IMR-90 (cell line): ENCODE data around the gene ABO. TPM values are rescaled to one million over a fixed set of nuclear protein-coding genes. Genes with fewer than 3 reads are reported as not detected.

Source experiments
- ATAC-seq: fragments of 200-7000 bp; cut with Tn5 transposase; 2 replicates; pipeline ENCODE4 v1.9.1; 2020; ENCODE audit warnings: low read depth, mild to moderate bottlenecking, moderate library complexity
- BruUV-seq: library from RNA; stranded (reverse); fragments of 400-500 nt; replicated peaks from 2 replicates; lab custom pipeline; 2021; lab: Mats Ljungman, UMichigan
- CTCF ChIA-PET: fragments of 300-600 bp; formaldehyde crosslinking; extraction: SDS; loops from one replicate; lab custom pipeline; 2021; ENCODE audit warnings: antibody characterized with exemption; lab: Yijun Ruan, JAX
- POLR2A ChIA-PET: fragments of 300-600 bp; sonication (Branson Sonifier 250); formaldehyde crosslinking; loops from one replicate; lab custom pipeline; 2022; ENCODE audit warnings: antibody characterized with exemption; ENCODE audit not compliant: unreplicated experiment; lab: Charles Lee
- DNase-seq: peaks from one replicate; pipeline ENCODE4 v3.0.0; 2013
- H2AFZ ChIP-seq: replicated peaks from 2 replicates; pipeline ENCODE3; 2013; ENCODE audit warnings: low read length, mild to moderate bottlenecking; ENCODE audit not compliant: poor library complexity
- H2AK5ac ChIP-seq: 2 replicates; pipeline ENCODE4 v1.6.1; 2013; ENCODE audit warnings: low read depth, low read length, inconsistent platforms
- H2AK9ac ChIP-seq: replicated peaks from 2 replicates; pipeline ENCODE3; 2013; ENCODE audit warnings: mild to moderate bottlenecking, low read depth, low read length, moderate library complexity; ENCODE audit not compliant: poor library complexity
- H2BK120ac ChIP-seq: 2 replicates; pipeline ENCODE4 v1.6.1; 2013; ENCODE audit warnings: low read depth, low read length, inconsistent platforms
- H2BK15ac ChIP-seq: 3 replicates; pipeline ENCODE4 v1.6.1; 2013; ENCODE audit warnings: low read depth, low read length, inconsistent platforms
- H2BK20ac ChIP-seq: 2 replicates; pipeline ENCODE4 v1.6.1; 2013; ENCODE audit warnings: low read depth, mild to moderate bottlenecking, inconsistent platforms, low read length, moderate library complexity
- H2BK5ac ChIP-seq: 2 replicates; pipeline ENCODE4 v1.6.1; 2013; ENCODE audit warnings: mild to moderate bottlenecking, low read depth, low read length, inconsistent platforms; ENCODE audit not compliant: poor library complexity, severe bottlenecking
- H3K14ac ChIP-seq: replicated peaks from 2 replicates; pipeline ENCODE4 v1.6.1; 2013; ENCODE audit warnings: low read depth, low read length, inconsistent platforms
- H3K18ac ChIP-seq: 2 replicates; pipeline ENCODE4 v1.6.1; 2013; ENCODE audit warnings: low read depth, low read length, control low read depth
- H3K23ac ChIP-seq: 2 replicates; pipeline ENCODE4 v1.6.1; 2013; ENCODE audit warnings: low read depth, low read length, inconsistent platforms
- H3K27ac ChIP-seq: 2 replicates; pipeline ENCODE4 v1.5.1; 2013; ENCODE audit warnings: mild to moderate bottlenecking, control low read depth, low read length; ENCODE audit not compliant: insufficient read depth
- H3K27me3 ChIP-seq: 2 replicates; pipeline ENCODE4 v1.6.1; 2013; ENCODE audit warnings: low read length; ENCODE audit not compliant: control insufficient read depth, insufficient read depth
- H3K36me3 ChIP-seq: 2 replicates; pipeline ENCODE4 v1.6.1; 2013; ENCODE audit warnings: low read length, mixed read lengths; ENCODE audit not compliant: control insufficient read depth, insufficient read depth
- H3K4ac ChIP-seq: 2 replicates; pipeline ENCODE4 v1.6.1; 2013; ENCODE audit warnings: low read depth, low read length, inconsistent platforms
- H3K4me1 ChIP-seq: 2 replicates; pipeline ENCODE4 v1.6.1; 2013; ENCODE audit warnings: low read length, mixed read lengths; ENCODE audit not compliant: control insufficient read depth, insufficient read depth
- H3K4me2 ChIP-seq: 2 replicates; pipeline ENCODE4 v1.6.1; 2013; ENCODE audit warnings: low read depth, mild to moderate bottlenecking, control low read depth, low read length, moderate library complexity
- H3K4me3 ChIP-seq: 2 replicates; pipeline ENCODE4 v1.5.1; 2013; ENCODE audit warnings: low read depth, mild to moderate bottlenecking, control low read depth, low read length, moderate library complexity; ENCODE audit not compliant: insufficient read depth
- H3K56ac ChIP-seq: 2 replicates; pipeline ENCODE4 v1.6.1; 2013; ENCODE audit warnings: low read length, inconsistent platforms; ENCODE audit not compliant: insufficient read depth; ENCODE audit errors: extremely low read depth
- H3K79me1 ChIP-seq, 2 experiments: 2 replicates each; pipeline ENCODE4 v1.6.1; 2013; ENCODE audit warnings: low read length in 2 of 2, inconsistent platforms in 1 of 2, low read depth in 1 of 2
- H3K9ac ChIP-seq: 2 replicates; pipeline ENCODE4 v1.6.1; 2013; ENCODE audit warnings: low read depth, low read length, control low read depth
- H3K9me1 ChIP-seq: 2 replicates; pipeline ENCODE4 v1.6.1; 2013; ENCODE audit warnings: low read length, inconsistent platforms; ENCODE audit not compliant: insufficient read depth
- H3K9me3 ChIP-seq: 2 replicates; pipeline ENCODE4 v1.6.1; 2013; ENCODE audit warnings: low read length; ENCODE audit not compliant: control insufficient read depth, insufficient read depth
- H4K20me1 ChIP-seq: 2 replicates; pipeline ENCODE4 v1.6.1; 2013; ENCODE audit warnings: low read length, inconsistent platforms; ENCODE audit not compliant: insufficient read depth
- H4K5ac ChIP-seq: 2 replicates; pipeline ENCODE4 v1.6.1; 2013; ENCODE audit warnings: mild to moderate bottlenecking, low read depth, low read length, control low read depth
- H4K8ac ChIP-seq, 2 experiments: 2 replicates each; pipeline ENCODE4 v1.6.1; 2013; ENCODE audit warnings: low read depth in 2 of 2, low read length in 2 of 2, control low read depth in 1 of 2, inconsistent platforms in 1 of 2
- H4K91ac ChIP-seq: 2 replicates; pipeline ENCODE4 v1.6.1; 2013; ENCODE audit warnings: low read depth, low read length, inconsistent platforms; ENCODE audit not compliant: insufficient read depth
- BHLHE40 ChIP-seq: fragments of 150-350 bp; IDR thresholded peaks from 2 replicates; pipeline ENCODE4 v1.6.1; 2016; ENCODE audit warnings: mild to moderate bottlenecking, low read depth, low read length
- CEBPB ChIP-seq: IDR thresholded peaks from 2 replicates; pipeline ENCODE4 v1.6.1; 2012; ENCODE audit warnings: low read depth, low read length, improper control_type of control experiment
- CHD1 ChIP-seq: IDR thresholded peaks from 2 replicates; pipeline ENCODE4 v1.6.1; 2012; ENCODE audit warnings: low read depth, low read length, improper control_type of control experiment
- CTCF ChIP-seq: conservative IDR thresholded peaks from 2 replicates; pipeline ENCODE4 v1.5.1; 2012; ENCODE audit warnings: mild to moderate bottlenecking, low read depth, low read length, improper control_type of control experiment
- ELK1 ChIP-seq: fragments of 150-350 bp; IDR thresholded peaks from 2 replicates; pipeline ENCODE4 v1.6.1; 2016; ENCODE audit warnings: low read depth, mild to moderate bottlenecking, low read length, moderate library complexity, borderline replicate concordance
- FOS ChIP-seq: fragments of 150-350 bp; IDR thresholded peaks from 2 replicates; pipeline ENCODE4 v1.6.1; 2016; ENCODE audit warnings: low read depth, low read length
- MAFK ChIP-seq: IDR thresholded peaks from 2 replicates; pipeline ENCODE4 v1.6.1; 2012; ENCODE audit warnings: low read depth, low read length, improper control_type of control experiment
- MAZ ChIP-seq: IDR thresholded peaks from 2 replicates; pipeline ENCODE4 v1.6.1; 2012; ENCODE audit warnings: low read depth, mild to moderate bottlenecking, low read length, improper control_type of control experiment, moderate library complexity, borderline replicate concordance
- MXI1 ChIP-seq: IDR thresholded peaks from 2 replicates; pipeline ENCODE4 v1.6.1; 2012; ENCODE audit warnings: low read depth, mild to moderate bottlenecking, low read length, moderate library complexity, borderline replicate concordance
- NFE2L2 ChIP-seq: fragments of 150-350 bp; IDR thresholded peaks from 2 replicates; pipeline ENCODE4 v1.6.1; 2016; ENCODE audit warnings: low read depth, mild to moderate bottlenecking, low read length
- POLR2A ChIP-seq: IDR thresholded peaks from 2 replicates; pipeline ENCODE4 v1.6.1; 2012; ENCODE audit warnings: mild to moderate bottlenecking, low read depth, low read length
- RAD21 ChIP-seq: IDR thresholded peaks from 2 replicates; pipeline ENCODE4 v1.6.1; 2012; ENCODE audit warnings: low read length, improper control_type of control experiment
- RCOR1 ChIP-seq: IDR thresholded peaks from 2 replicates; pipeline ENCODE4 v1.6.1; 2012; ENCODE audit warnings: mild to moderate bottlenecking, low read length, improper control_type of control experiment; ENCODE audit not compliant: insufficient replicate concordance
- RFX5 ChIP-seq: IDR thresholded peaks from 2 replicates; pipeline ENCODE4 v1.8.0; 2012; ENCODE audit warnings: low read depth, mild to moderate bottlenecking, low read length, moderate library complexity
- SMC3 ChIP-seq: fragments of 150-350 bp; IDR thresholded peaks from 2 replicates; pipeline ENCODE4 v1.6.1; 2016; ENCODE audit warnings: low read depth, mild to moderate bottlenecking, antibody characterized with exemption, low read length, moderate library complexity
- USF2 ChIP-seq: fragments of 150-350 bp; IDR thresholded peaks from 2 replicates; pipeline ENCODE4 v1.6.1; 2017; ENCODE audit warnings: mild to moderate bottlenecking, antibody characterized with exemption, low read length, low read depth
- WGBS, 2 experiments: methylation state at CpG; one replicate each; pipeline versions ENCODE4 v1.1.5 to v1.1.7; 2013; ENCODE audit warnings: missing lambda C conversion rate in 2 of 2; ENCODE audit not compliant: insufficient read length in 1 of 2; ENCODE audit errors: extremely low coverage in 2 of 2; 5-methylcytosine and 5-hydroxymethylcytosine counted together
- dilution Hi-C: fragments of 300-500 bp; cut with HindIII; formaldehyde crosslinking; loops from one replicate; pipeline ENCODE4 v1.14.3; 2018; ENCODE audit warnings: low sequenced_read_pairs; ENCODE audit not compliant: unreplicated experiment
- in situ Hi-C: fragments of 300-500 bp; cut with MboI; formaldehyde crosslinking; loops from 3 replicates; pipeline ENCODE4 v1.14.3; 2019; ENCODE audit warnings: low sequenced_read_pairs, inconsistent platforms, mixed read lengths
- intact Hi-C: fragments of 100-400 bp; cut with micrococcal nuclease; formaldehyde crosslinking; loops from 2 replicates; pipeline ENCODE4 v1.10.0; 2022
- polyA plus RNA-seq, 3 experiments: library from polyadenylated mRNA; depleted of rRNA; stranded (reverse); fragments of >200 nt; gene quantifications; 2 replicates each; pipeline ENCODE4 v1.2.3, GENCODE V29; 2012; ENCODE audit warnings: low replicate concordance in 1 of 3
- total RNA-seq: library from RNA; depleted of rRNA; stranded (reverse); fragments of >200 nt; gene quantifications from 2 replicates; pipeline ENCODE4 v1.2.3, GENCODE V29; 2012

ABO gene
- total and polyA plus RNA-seq, 2 of the 4 experiments (the other 2 are of a cell fraction): not detected

- H3K4me3 ChIP-seq: no peak overlapping the region
- POLR2A ChIA-PET: no interaction called here
- no peak for ATAC-seq
- in situ Hi-C loops: no loop called here
- H2AK9ac ChIP-seq: peak overlapping the region; percentile 61
- intact Hi-C loops: no loop called here
- no peak overlapping the region for H4K8ac ChIP-seq
- H3K27me3 ChIP-seq: peaks cover 34% of the 10 kb centered on the region
- no peak overlapping the region for H3K18ac ChIP-seq
- no peak overlapping the region for H2BK15ac ChIP-seq
- H3K4me2 ChIP-seq: no peak overlapping the region
- no peak overlapping the region for H2BK120ac ChIP-seq
- WGBS, 2 experiments: no CpG with 5 or more reads among the region's 5 CpGs
- no peaks in the 10 kb centered on the region for H3K36me3 ChIP-seq
- no peaks in the 10 kb centered on the region for H3K9me1 ChIP-seq
- H3K14ac ChIP-seq: no peak overlapping the region
- dilution Hi-C loops: no loop called here
- no peak overlapping the region for H2BK5ac ChIP-seq
- H2BK20ac ChIP-seq: no peak overlapping the region
- no peak for DNase-seq
- H3K9ac ChIP-seq: no peak overlapping the region
- no peak overlapping the region for H4K5ac ChIP-seq
- no peaks in the 10 kb centered on the region for H3K9me3 ChIP-seq
- no peak overlapping the region for H2AK5ac ChIP-seq
- no peaks in the 10 kb centered on the region for H3K79me1 ChIP-seq
- H3K23ac ChIP-seq: no peak overlapping the region
- H4K20me1 ChIP-seq: no peaks in the 10 kb centered on the region
- H3K4me1 ChIP-seq: no peaks in the 10 kb centered on the region
- no peak overlapping the region for H2AFZ ChIP-seq
- H4K91ac ChIP-seq: no peak overlapping the region
- CTCF ChIA-PET: no interaction called here
- no peak overlapping the region for H3K56ac ChIP-seq
- H3K27ac ChIP-seq: no peak overlapping the region
- TF ChIP-seq CEBPB (no peak), NFE2L2 (no peak), CHD1 (no peak), FOS (no peak), CTCF (no peak), BHLHE40 (no peak), RAD21 (no peak), RFX5 (no peak), MAFK (no peak), SMC3 (no peak), ELK1 (no peak), RCOR1 (no peak), MAZ (no peak), POLR2A (no peak), USF2 (no peak), MXI1 (no peak)
- no peak overlapping the region for H3K4ac ChIP-seq
- BruUV-seq: no TSS peak
Observed at GRCh38 chr9:133250741-133251170, 24.2 kb downstream of the ABO start.
